Measurements from ENCODE around the gene RERE.

DNA sequence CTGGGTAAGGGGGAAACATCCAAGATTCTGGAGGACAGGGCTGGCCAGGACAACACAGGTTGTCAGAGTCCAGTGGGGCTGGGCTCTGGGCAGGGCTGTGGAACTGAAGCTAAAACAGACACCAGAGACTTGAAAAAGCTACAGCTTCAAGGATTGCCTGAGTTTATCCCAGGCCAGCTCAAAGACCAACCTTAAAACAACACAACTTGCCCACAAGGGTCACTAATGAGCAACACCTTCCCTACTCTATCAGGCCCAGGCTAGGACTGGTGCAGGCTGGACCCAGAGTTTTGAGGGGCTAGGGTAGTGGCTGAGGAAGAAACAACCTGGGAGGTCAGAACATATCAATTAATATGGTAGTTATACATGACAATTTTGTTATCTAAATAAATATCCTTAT lies 338.9 kb downstream of the RERE start:
- TF ChIP-seq, protein P1, sequence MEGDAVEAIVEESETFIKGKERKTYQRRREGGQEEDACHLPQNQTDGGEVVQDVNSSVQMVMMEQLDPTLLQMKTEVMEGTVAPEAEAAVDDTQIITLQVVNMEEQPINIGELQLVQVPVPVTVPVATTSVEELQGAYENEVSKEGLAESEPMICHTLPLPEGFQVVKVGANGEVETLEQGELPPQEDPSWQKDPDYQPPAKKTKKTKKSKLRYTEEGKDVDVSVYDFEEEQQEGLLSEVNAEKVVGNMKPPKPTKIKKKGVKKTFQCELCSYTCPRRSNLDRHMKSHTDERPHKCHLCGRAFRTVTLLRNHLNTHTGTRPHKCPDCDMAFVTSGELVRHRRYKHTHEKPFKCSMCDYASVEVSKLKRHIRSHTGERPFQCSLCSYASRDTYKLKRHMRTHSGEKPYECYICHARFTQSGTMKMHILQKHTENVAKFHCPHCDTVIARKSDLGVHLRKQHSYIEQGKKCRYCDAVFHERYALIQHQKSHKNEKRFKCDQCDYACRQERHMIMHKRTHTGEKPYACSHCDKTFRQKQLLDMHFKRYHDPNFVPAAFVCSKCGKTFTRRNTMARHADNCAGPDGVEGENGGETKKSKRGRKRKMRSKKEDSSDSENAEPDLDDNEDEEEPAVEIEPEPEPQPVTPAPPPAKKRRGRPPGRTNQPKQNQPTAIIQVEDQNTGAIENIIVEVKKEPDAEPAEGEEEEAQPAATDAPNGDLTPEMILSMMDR (conservative IDR thresholded peaks at IDR 0.05; ENCODE audit: low read depth in 2 of 2), result 0 out of 4 replicates have a peak, but pooled peaks of 1 of the 2 experiments have one; percentile 0
- TF ChIP-seq POLR2AphosphoS5 (IDR thresholded peaks at IDR 0.05; ENCODE audit: low read depth) (no peak), EZH2phosphoT487 (IDR thresholded peaks at IDR 0.05; ENCODE audit: unreplicated experiment) (no peak), EZH2 (IDR thresholded peaks at IDR 0.05; ENCODE audit: low read depth, unreplicated experiment) (no peak), STAT1 (IDR thresholded peaks at IDR 0.05; ENCODE audit: unreplicated experiment) (no peak), REST (IDR thresholded peaks at IDR 0.05; ENCODE audit: unreplicated experiment) (no peak), JUNB (IDR thresholded peaks at IDR 0.05; ENCODE audit: unreplicated experiment) (no peak), ETS1 (IDR thresholded peaks at IDR 0.05) (no peak), CREB1 (CRISPR knock-in tag; IDR thresholded peaks at IDR 0.05; ENCODE audit: low read depth) (no peak), NANOG (IDR thresholded peaks at IDR 0.05; ENCODE audit: borderline replicate concordance) (no peak)
- TF ChIP-seq, protein P2, sequence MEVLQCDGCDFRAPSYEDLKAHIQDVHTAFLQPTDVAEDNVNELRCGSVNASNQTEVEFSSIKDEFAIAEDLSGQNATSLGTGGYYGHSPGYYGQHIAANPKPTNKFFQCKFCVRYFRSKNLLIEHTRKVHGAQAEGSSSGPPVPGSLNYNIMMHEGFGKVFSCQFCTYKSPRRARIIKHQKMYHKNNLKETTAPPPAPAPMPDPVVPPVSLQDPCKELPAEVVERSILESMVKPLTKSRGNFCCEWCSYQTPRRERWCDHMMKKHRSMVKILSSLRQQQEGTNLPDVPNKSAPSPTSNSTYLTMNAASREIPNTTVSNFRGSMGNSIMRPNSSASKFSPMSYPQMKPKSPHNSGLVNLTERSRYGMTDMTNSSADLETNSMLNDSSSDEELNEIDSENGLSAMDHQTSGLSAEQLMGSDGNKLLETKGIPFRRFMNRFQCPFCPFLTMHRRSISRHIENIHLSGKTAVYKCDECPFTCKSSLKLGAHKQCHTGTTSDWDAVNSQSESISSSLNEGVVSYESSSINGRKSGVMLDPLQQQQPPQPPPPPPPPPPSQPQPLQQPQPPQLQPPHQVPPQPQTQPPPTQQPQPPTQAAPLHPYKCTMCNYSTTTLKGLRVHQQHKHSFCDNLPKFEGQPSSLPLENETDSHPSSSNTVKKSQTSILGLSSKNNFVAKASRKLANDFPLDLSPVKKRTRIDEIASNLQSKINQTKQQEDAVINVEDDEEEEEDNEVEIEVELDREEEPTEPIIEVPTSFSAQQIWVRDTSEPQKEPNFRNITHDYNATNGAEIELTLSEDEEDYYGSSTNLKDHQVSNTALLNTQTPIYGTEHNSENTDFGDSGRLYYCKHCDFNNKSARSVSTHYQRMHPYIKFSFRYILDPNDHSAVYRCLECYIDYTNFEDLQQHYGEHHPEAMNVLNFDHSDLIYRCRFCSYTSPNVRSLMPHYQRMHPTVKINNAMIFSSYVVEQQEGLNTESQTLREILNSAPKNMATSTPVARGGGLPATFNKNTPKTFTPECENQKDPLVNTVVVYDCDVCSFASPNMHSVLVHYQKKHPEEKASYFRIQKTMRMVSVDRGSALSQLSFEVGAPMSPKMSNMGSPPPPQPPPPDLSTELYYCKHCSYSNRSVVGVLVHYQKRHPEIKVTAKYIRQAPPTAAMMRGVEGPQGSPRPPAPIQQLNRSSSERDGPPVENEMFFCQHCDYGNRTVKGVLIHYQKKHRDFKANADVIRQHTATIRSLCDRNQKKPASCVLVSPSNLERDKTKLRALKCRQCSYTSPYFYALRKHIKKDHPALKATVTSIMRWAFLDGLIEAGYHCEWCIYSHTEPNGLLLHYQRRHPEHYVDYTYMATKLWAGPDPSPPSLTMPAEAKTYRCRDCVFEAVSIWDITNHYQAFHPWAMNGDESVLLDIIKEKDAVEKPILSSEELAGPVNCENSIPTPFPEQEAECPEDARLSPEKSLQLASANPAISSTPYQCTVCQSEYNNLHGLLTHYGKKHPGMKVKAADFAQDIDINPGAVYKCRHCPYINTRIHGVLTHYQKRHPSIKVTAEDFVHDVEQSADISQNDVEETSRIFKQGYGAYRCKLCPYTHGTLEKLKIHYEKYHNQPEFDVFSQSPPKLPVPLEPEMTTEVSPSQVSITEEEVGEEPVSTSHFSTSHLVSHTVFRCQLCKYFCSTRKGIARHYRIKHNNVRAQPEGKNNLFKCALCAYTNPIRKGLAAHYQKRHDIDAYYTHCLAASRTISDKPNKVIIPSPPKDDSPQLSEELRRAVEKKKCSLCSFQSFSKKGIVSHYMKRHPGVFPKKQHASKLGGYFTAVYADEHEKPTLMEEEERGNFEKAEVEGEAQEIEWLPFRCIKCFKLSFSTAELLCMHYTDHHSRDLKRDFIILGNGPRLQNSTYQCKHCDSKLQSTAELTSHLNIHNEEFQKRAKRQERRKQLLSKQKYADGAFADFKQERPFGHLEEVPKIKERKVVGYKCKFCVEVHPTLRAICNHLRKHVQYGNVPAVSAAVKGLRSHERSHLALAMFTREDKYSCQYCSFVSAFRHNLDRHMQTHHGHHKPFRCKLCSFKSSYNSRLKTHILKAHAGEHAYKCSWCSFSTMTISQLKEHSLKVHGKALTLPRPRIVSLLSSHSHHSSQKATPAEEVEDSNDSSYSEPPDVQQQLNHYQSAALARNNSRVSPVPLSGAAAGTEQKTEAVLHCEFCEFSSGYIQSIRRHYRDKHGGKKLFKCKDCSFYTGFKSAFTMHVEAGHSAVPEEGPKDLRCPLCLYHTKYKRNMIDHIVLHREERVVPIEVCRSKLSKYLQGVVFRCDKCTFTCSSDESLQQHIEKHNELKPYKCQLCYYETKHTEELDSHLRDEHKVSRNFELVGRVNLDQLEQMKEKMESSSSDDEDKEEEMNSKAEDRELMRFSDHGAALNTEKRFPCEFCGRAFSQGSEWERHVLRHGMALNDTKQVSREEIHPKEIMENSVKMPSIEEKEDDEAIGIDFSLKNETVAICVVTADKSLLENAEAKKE (CRISPR knock-in tag; IDR thresholded peaks at IDR 0.05), result no peak
